Pons (tissue), 1 donor: Measurements from ENCODE around the gene XRCC5.

ENCODE experiments used
- DNase-seq: peaks from one replicate; pipeline ENCODE4 v3.0.0-alpha.2; 2016; ENCODE audit warnings: low spot score

Gene XRCC5

GRCh38 chr2:216159144-216159543 is 50.0 kb downstream of the XRCC5 start:
- no peak for DNase-seq

GRCh38 chr2:216159646-216160045 is 50.5 kb downstream of the XRCC5 start:
- DNase-seq: no peak

- no peak for DNase-seq
These were observed 51.6 kb downstream of the XRCC5 start for GRCh38 chr2:216160786-216161185.

- no peak for DNase-seq
These were observed 52.8 kb downstream of the XRCC5 start for GRCh38 chr2:216161967-216162366.

GRCh38 chr2:216163518-216163917 is 54.4 kb downstream of the XRCC5 start:
- DNase-seq: peak; percentile 29

GRCh38 chr2:216164087-216164486 is 54.9 kb downstream of the XRCC5 start:
- DNase-seq: no peak

- no peak for DNase-seq
These were observed 55.4 kb downstream of the XRCC5 start for GRCh38 chr2:216164576-216164975.

- peak; percentile 35 for DNase-seq
These were observed 56.6 kb downstream of the XRCC5 start for GRCh38 chr2:216165711-216166110.

GRCh38 chr2:216169087-216169486 is 59.9 kb downstream of the XRCC5 start:
- DNase-seq: no peak

GRCh38 chr2:216170076-216170763 is 61.1 kb downstream of the XRCC5 start:
- DNase-seq: no peak

GRCh38 chr2:216171011-216171410 is 61.9 kb downstream of the XRCC5 start:
- DNase-seq: no peak

GRCh38 chr2:216172493-216172892 is 63.3 kb downstream of the XRCC5 start:
- DNase-seq: no peak

- no peak for DNase-seq
These were observed 69.9 kb downstream of the XRCC5 start for GRCh38 chr2:216179015-216179414.

GRCh38 chr2:216181351-216181750 is 72.2 kb downstream of the XRCC5 start:
- DNase-seq: no peak

GRCh38 chr2:216181953-216182461 is 72.9 kb downstream of the XRCC5 start:
- DNase-seq: no peak

GRCh38 chr2:216183462-216183861 is 74.3 kb downstream of the XRCC5 start:
- peak; percentile 70 for DNase-seq

- no peak for DNase-seq
These were observed 79.4 kb downstream of the XRCC5 start for GRCh38 chr2:216188559-216188850.

- DNase-seq: no peak
These were observed 79.8 kb downstream of the XRCC5 start for GRCh38 chr2:216188956-216189355.

- DNase-seq: no peak
These were observed 80.3 kb downstream of the XRCC5 start for GRCh38 chr2:216189410-216189809.

GRCh38 chr2:216192181-216192580 is 83.0 kb downstream of the XRCC5 start:
- no peak for DNase-seq

GRCh38 chr2:216192931-216193330 is 83.8 kb downstream of the XRCC5 start:
- no peak for DNase-seq

GRCh38 chr2:216194013-216194412 is 84.9 kb downstream of the XRCC5 start:
- DNase-seq: no peak

- no peak for DNase-seq
These were observed 85.4 kb downstream of the XRCC5 start for GRCh38 chr2:216194561-216194960.

GRCh38 chr2:216195565-216196029 is 86.4 kb downstream of the XRCC5 start:
- no peak for DNase-seq
